H1 (cell line): ENCODE results near the gene PRKCA. TPM values are rescaled to one million over a fixed set of nuclear protein-coding genes. Genes with fewer than 3 reads are reported as not detected.

Experiments
- CTCF ChIA-PET: fragments of 300-600 bp; sonication (Branson Sonifier 250); formaldehyde crosslinking; loops from one replicate; lab custom pipeline; 2021; ENCODE audit not compliant: partially characterized antibody; lab: Charles Lee
- POLR2A ChIA-PET: fragments of 300-600 bp; sonication (Branson Sonifier 250); formaldehyde crosslinking; loops from one replicate; lab custom pipeline; 2021; ENCODE audit warnings: inconsistent platforms; ENCODE audit not compliant: partially characterized antibody; lab: Charles Lee
- DNase-seq, 2 experiments: peaks; one replicate each; pipeline versions ENCODE4 v3.0.0 to v3.0.0-alpha.2; 2010 to 2022; ENCODE audit warnings: low spot score in 2 of 2, low read depth in 1 of 2, mixed read lengths in 1 of 2
- FAIRE-seq: peaks from 2 replicates; lab custom pipeline; 2011; peaks lifted over from hg19 to GRCh38; lab: Jason Lieb, UNC
- H2AFZ ChIP-seq: 2 replicates; pipeline ENCODE4 v1.8.1; 2012; ENCODE audit warnings: low read length, inconsistent platforms
- H2AK5ac ChIP-seq: 2 replicates; pipeline ENCODE4 v1.6.1; 2013; ENCODE audit warnings: low read depth, low read length
- H2BK120ac ChIP-seq: replicated peaks from 2 replicates; pipeline ENCODE3; 2013; ENCODE audit warnings: low read depth, low read length, inconsistent platforms
- H2BK12ac ChIP-seq: 2 replicates; pipeline ENCODE4 v1.6.1; 2013; ENCODE audit warnings: low read depth, low read length
- H2BK15ac ChIP-seq: 2 replicates; pipeline ENCODE4 v1.6.1; 2013; ENCODE audit warnings: low read length
- H2BK20ac ChIP-seq: 2 replicates; pipeline ENCODE4 v1.6.1; 2013; ENCODE audit warnings: low read length
- H2BK5ac ChIP-seq: 2 replicates; pipeline ENCODE4 v1.6.1; 2013; ENCODE audit warnings: low read depth, low read length
- H3K14ac ChIP-seq: 2 replicates; pipeline ENCODE4 v1.6.1; 2013; ENCODE audit warnings: inconsistent platforms; ENCODE audit not compliant: insufficient read length
- H3K18ac ChIP-seq: 2 replicates; pipeline ENCODE4 v1.6.1; 2013; ENCODE audit warnings: low read length; ENCODE audit errors: extremely low read depth
- H3K23ac ChIP-seq: 2 replicates; pipeline ENCODE4 v1.6.1; 2013; ENCODE audit warnings: inconsistent platforms; ENCODE audit not compliant: insufficient read length
- H3K23me2 ChIP-seq: 2 replicates; pipeline ENCODE4 v1.6.1; 2013; ENCODE audit warnings: low read depth, low read length
- H3K27ac ChIP-seq: 2 replicates; pipeline ENCODE4 v1.6.1; 2011; ENCODE audit warnings: low read depth, low read length, inconsistent platforms
- H3K27me3 ChIP-seq, 4 experiments: replicated peaks in 1 of 4; 1 replicate in 1 of 4; 2 replicates in 3 of 4; pipeline versions ENCODE4 v1.6.1 to v1.8.1; 2011 to 2013; ENCODE audit warnings: low read length in 3 of 4, mild to moderate bottlenecking in 3 of 4, inconsistent platforms in 2 of 4, mixed read lengths in 2 of 4, moderate library complexity in 1 of 4; ENCODE audit not compliant: control insufficient read depth in 3 of 4, insufficient read depth in 3 of 4; ENCODE audit errors: extremely low read depth in 1 of 4
- H3K36me3 ChIP-seq, 4 experiments: 2 replicates each; pipeline versions ENCODE4 v1.6.1 to v1.8.1; 2011 to 2013; ENCODE audit warnings: mild to moderate bottlenecking in 4 of 4, low read length in 3 of 4, moderate library complexity in 2 of 4, control low read depth in 1 of 4, inconsistent platforms in 1 of 4; ENCODE audit not compliant: insufficient read depth in 4 of 4, control insufficient read depth in 2 of 4
- H3K4ac ChIP-seq: replicated peaks from 2 replicates; pipeline ENCODE3; 2013; ENCODE audit warnings: low read length, low read depth, mixed read lengths, inconsistent platforms; ENCODE audit not compliant: insufficient read length
- H3K4me1 ChIP-seq, 4 experiments: replicated peaks in 1 of 4; 1 replicate in 1 of 4; 2 replicates in 3 of 4; pipeline versions ENCODE4 v1.6.1 to v1.8.1; 2011 to 2013; ENCODE audit warnings: low read length in 3 of 4, inconsistent platforms in 2 of 4, mixed read lengths in 1 of 4; ENCODE audit not compliant: insufficient read depth in 4 of 4, control insufficient read depth in 3 of 4
- H3K4me2 ChIP-seq, 2 experiments: 2 replicates each; pipeline versions ENCODE4 v1.6.1 to v1.8.1; 2011 to 2013; ENCODE audit warnings: low read depth in 2 of 2, low read length in 2 of 2, control low read depth in 1 of 2, inconsistent platforms in 1 of 2, mild to moderate bottlenecking in 1 of 2; ENCODE audit not compliant: insufficient read depth in 1 of 2
- H3K4me3 ChIP-seq, 4 experiments: fragments of 200-600, 300-600 bp in 1 of 4; sonication (generic), shearing (Covaris generic), sonication (Bioruptor Twin) in 1 of 4; 2 replicates each; pipeline versions ENCODE4 v1.5.1 to v1.8.1; 2011 to 2016; ENCODE audit warnings: low read length in 4 of 4, low read depth in 3 of 4, control low read depth in 2 of 4, inconsistent platforms in 2 of 4, mild to moderate bottlenecking in 2 of 4, mixed read lengths in 1 of 4, moderate library complexity in 1 of 4; ENCODE audit not compliant: insufficient read depth in 2 of 4; ENCODE audit errors: extremely low read depth in 1 of 4
- H3K56ac ChIP-seq: replicated peaks from 2 replicates; pipeline ENCODE3; 2013; ENCODE audit warnings: low read depth, mild to moderate bottlenecking, mixed read lengths, low read length, inconsistent platforms; ENCODE audit not compliant: insufficient read length
- H3K79me1 ChIP-seq: 2 replicates; pipeline ENCODE4 v1.6.1; 2013; ENCODE audit warnings: low read depth, low read length, control low read depth
- H3K79me2 ChIP-seq, 2 experiments: 2 replicates each; pipeline versions ENCODE4 v1.6.1 to v1.8.1; 2012 to 2013; ENCODE audit warnings: low read length in 2 of 2, mild to moderate bottlenecking in 2 of 2, inconsistent platforms in 1 of 2; ENCODE audit not compliant: insufficient read depth in 2 of 2, control insufficient read depth in 1 of 2
- H3K9ac ChIP-seq, 4 experiments: replicated peaks in 1 of 4; 1 replicate in 1 of 4; 2 replicates in 3 of 4; pipeline versions ENCODE4 v1.6.1 to v1.8.1; 2011 to 2013; ENCODE audit warnings: low read depth in 3 of 4, low read length in 3 of 4, control low read depth in 2 of 4, mild to moderate bottlenecking in 2 of 4, moderate library complexity in 2 of 4, inconsistent platforms in 1 of 4; ENCODE audit errors: extremely low read depth in 1 of 4
- H3K9me3 ChIP-seq, 2 experiments: 2 replicates each; pipeline versions ENCODE4 v1.6.1 to v1.8.1; 2012 to 2013; ENCODE audit warnings: mild to moderate bottlenecking in 2 of 2, moderate library complexity in 2 of 2, control low read depth in 1 of 2, inconsistent platforms in 1 of 2, low read depth in 1 of 2, low read length in 1 of 2, mixed read lengths in 1 of 2; ENCODE audit not compliant: insufficient read depth in 2 of 2
- H4K20me1 ChIP-seq, 2 experiments: replicated peaks in 1 of 2; 2 replicates each; pipeline versions ENCODE3 to v1.8.1; 2011 to 2013; ENCODE audit warnings: inconsistent platforms in 2 of 2, low read length in 2 of 2, mild to moderate bottlenecking in 1 of 2; ENCODE audit not compliant: insufficient read depth in 2 of 2, control insufficient read depth in 1 of 2
- H4K5ac ChIP-seq: 2 replicates; pipeline ENCODE4 v1.6.1; 2013; ENCODE audit warnings: low read length, low read depth, mixed read lengths, inconsistent platforms; ENCODE audit not compliant: insufficient read length
- H4K8ac ChIP-seq: 2 replicates; pipeline ENCODE4 v1.8.0; 2013; ENCODE audit warnings: mild to moderate bottlenecking, moderate library complexity, low read length, inconsistent platforms; ENCODE audit not compliant: insufficient read depth; ENCODE audit errors: extremely low read depth
- H4K91ac ChIP-seq: replicated peaks from 2 replicates; pipeline ENCODE3; 2013; ENCODE audit warnings: low read length, mixed read lengths, inconsistent platforms; ENCODE audit not compliant: insufficient read length
- ASH2L ChIP-seq: fragments of 200-600, 300-600 bp; sonication (generic); IDR thresholded peaks from one replicate; pipeline ENCODE4 v1.7.1; 2017; ENCODE audit warnings: low read length
- CBX5 ChIP-seq: fragments of 300-800, 300-1000 bp; sonication (generic); IDR thresholded peaks from 2 replicates; pipeline ENCODE4 v1.7.1; 2016; ENCODE audit warnings: antibody characterized with exemption, low read length, low read depth
- CREB1 ChIP-seq: IDR thresholded peaks from 2 replicates; pipeline ENCODE4 v1.6.1; 2012; ENCODE audit warnings: inconsistent platforms
- CTBP2 ChIP-seq: IDR thresholded peaks from 2 replicates; pipeline ENCODE4 v1.7.0; 2011; ENCODE audit warnings: borderline replicate concordance, mild to moderate bottlenecking, moderate library complexity, mixed read lengths, low read length; ENCODE audit not compliant: insufficient read depth, insufficient read length
- EP300 ChIP-seq, 2 experiments: IDR thresholded peaks; 1 replicate in 1 of 2; 2 replicates in 1 of 2; pipeline ENCODE4 v1.6.1; 2011 to 2012; ENCODE audit warnings: low read depth in 2 of 2, low read length in 2 of 2, mild to moderate bottlenecking in 2 of 2, borderline replicate concordance in 1 of 2, inconsistent platforms in 1 of 2, moderate library complexity in 1 of 2
- EZH2 ChIP-seq: fragments of 200-600 bp; sonication (generic); IDR thresholded peaks from 2 replicates; pipeline ENCODE4 v1.7.1; 2012; ENCODE audit warnings: low read depth, mild to moderate bottlenecking, moderate library complexity, low read length, inconsistent platforms; ENCODE audit not compliant: severe bottlenecking
- HDAC2 ChIP-seq, 2 experiments: fragments of 300-600 bp in 1 of 2; sonication (generic) in 1 of 2; IDR thresholded peaks; 2 replicates each; pipeline ENCODE4 v1.6.1; 2011 to 2012; ENCODE audit warnings: low read depth in 2 of 2, low read length in 2 of 2, mild to moderate bottlenecking in 2 of 2, moderate library complexity in 2 of 2, borderline replicate concordance in 1 of 2, inconsistent platforms in 1 of 2
- HDAC6 ChIP-seq: IDR thresholded peaks from one replicate; pipeline ENCODE4 v1.7.1; 2012; ENCODE audit warnings: low read depth, mild to moderate bottlenecking, inconsistent platforms, low read length, moderate library complexity
- SIRT6 ChIP-seq: IDR thresholded peaks from one replicate; pipeline ENCODE4 v1.7.1; 2012; ENCODE audit warnings: low read length, inconsistent platforms
- SIX5 ChIP-seq: IDR thresholded peaks from 2 replicates; pipeline ENCODE4 v1.6.1; 2011; ENCODE audit warnings: mild to moderate bottlenecking, low read depth, low read length
- SP1 ChIP-seq: IDR thresholded peaks from 2 replicates; pipeline ENCODE4 v1.6.1; 2011; ENCODE audit warnings: low read depth, low read length
- SP2 ChIP-seq: IDR thresholded peaks from 2 replicates; pipeline ENCODE4 v1.6.1; 2012; ENCODE audit warnings: mild to moderate bottlenecking, low read length, inconsistent platforms
- SUZ12 ChIP-seq: fragments of 200-600 bp; sonication (generic); IDR thresholded peaks from 2 replicates; pipeline ENCODE4 v1.6.1; 2012; ENCODE audit warnings: mild to moderate bottlenecking, inconsistent platforms, low read length, moderate library complexity, mixed read lengths
- WGBS, 2 experiments: shearing (Covaris generic) in 1 of 2; methylation state at CpG; one replicate each; pipeline versions ENCODE4 v1.1.6 to v1.1.7; 2013 to 2015; ENCODE audit warnings: low lambda C conversion rate in 2 of 2, mixed read lengths in 2 of 2, inconsistent platforms in 1 of 2, low coverage in 1 of 2, missing lambda C conversion rate in 1 of 2; ENCODE audit not compliant: insufficient replicate concordance in 2 of 2, insufficient coverage in 1 of 2, insufficient read length in 1 of 2; ENCODE audit errors: extremely low coverage in 1 of 2, missing lambda C conversion rate in 1 of 2; 5-methylcytosine and 5-hydroxymethylcytosine counted together
- polyA plus RNA-seq, 7 experiments: library from polyadenylated mRNA; depleted of rRNA in 3 of 7; stranded (reverse) in 5 of 7; unstranded in 2 of 7; fragments of >200 nt in 5 of 7; fragments of 200-250 nt in 2 of 7; gene quantifications; 1 replicate in 5 of 7; 2 replicates in 1 of 7; 4 replicates in 1 of 7; pipeline versions ENCODE4 v1.2.1 to v1.2.3, GENCODE V29; 2011 to 2013; ENCODE audit warnings: missing spikeins in 2 of 7, mixed read lengths in 2 of 7
- total RNA-seq: library from RNA; stranded (reverse); fragmentation: NEBNext Ultra II Directional; extraction: Animal tissue kit (Norgen Biotek cat#: 25700); gene quantifications from 2 replicates; pipeline ENCODE4 v1.2.1, GENCODE V29; 2021

The PRKCA gene
- total and polyA plus RNA-seq, 2 of the 8 experiments (the other 6 are each of a cell fraction or from before 2014, with no cell fraction given), result 5.8 to 17.8 TPM

GRCh38 chr17:66755101-66755943, 452.9 kb downstream of the PRKCA start:
- H3K4ac ChIP-seq, result no peak overlapping the region
- CTCF ChIA-PET, result interaction anchor here (1.0 kb wide), 1 partner anchor 100 kb away, joined by 4 read pairs; no protein-coding TSS in a partner anchor
- no peak overlapping the region for H3K4me3 ChIP-seq
- POLR2A ChIA-PET, result no interaction called here
- H2BK12ac ChIP-seq, result no peak overlapping the region
- no peaks in the 10 kb centered on the region for H4K20me1 ChIP-seq
- H4K8ac ChIP-seq, result no peak overlapping the region
- H2BK15ac ChIP-seq, result no peak overlapping the region
- no peak overlapping the region for H2BK20ac ChIP-seq
- no peak overlapping the region for H2BK120ac ChIP-seq
- H3K56ac ChIP-seq, result no peak overlapping the region
- H3K4me1 ChIP-seq, result no peaks in the 10 kb centered on the region
- no peaks in the 10 kb centered on the region; a peak in 1 of 7 replicates for H3K27me3 ChIP-seq
- no peak overlapping the region for H4K91ac ChIP-seq
- no peak overlapping the region for H3K18ac ChIP-seq
- no peaks in the 10 kb centered on the region for H3K79me1 ChIP-seq
- H3K36me3 ChIP-seq, result no peaks in the 10 kb centered on the region
- no peak overlapping the region for H3K27ac ChIP-seq
- no peaks in the 10 kb centered on the region for H3K9me3 ChIP-seq
- H3K23me2 ChIP-seq, result no peaks in the 10 kb centered on the region
- H2BK5ac ChIP-seq, result no peak overlapping the region
- no peak overlapping the region for H3K23ac ChIP-seq
- H3K79me2 ChIP-seq, result no peaks in the 10 kb centered on the region
- no peak overlapping the region for H2AK5ac ChIP-seq
- no peak for DNase-seq
- no peak overlapping the region for H4K5ac ChIP-seq
- FAIRE-seq, result no peak
- H2AFZ ChIP-seq, result no peak overlapping the region
- WGBS, 2 experiments, result 90% methylated on average over 18 of the region's 18 CpGs; no CpG with 5 or more reads in 1 of the 2 experiments
- no peak overlapping the region for H3K9ac ChIP-seq
- H3K14ac ChIP-seq, result no peak overlapping the region
- no peak overlapping the region for H3K4me2 ChIP-seq
- no peak for TF ChIP-seq SP2
- no peak for TF ChIP-seq SIRT6
- TF ChIP-seq EP300 (IDR thresholded peaks at IDR 0.05; ENCODE audit: borderline replicate concordance in 1 of 2, low read depth in 2 of 2, low read length in 2 of 2), result no peak
- TF ChIP-seq CBX5, result no peak
- TF ChIP-seq EZH2, result no peak
- no peak for TF ChIP-seq CTBP2
- no peak for TF ChIP-seq CREB1
- no peak for TF ChIP-seq HDAC6
- TF ChIP-seq ASH2L, result no peak
- no peak for TF ChIP-seq SUZ12
- TF ChIP-seq HDAC2 (IDR thresholded peaks at IDR 0.05; ENCODE audit: borderline replicate concordance in 1 of 2, low read depth in 2 of 2, low read length in 2 of 2), result no peak
- no peak for TF ChIP-seq SIX5
- no peak for TF ChIP-seq SP1
